ENCODE measurements around the gene ODC1. TPM values are rescaled to one million over a fixed set of nuclear protein-coding genes. Genes with fewer than 3 reads are reported as not detected.

The ODC1 gene
- total and polyA plus RNA-seq, 12 donors, result 6.4 to 204 (median 23.1) TPM

DNA sequence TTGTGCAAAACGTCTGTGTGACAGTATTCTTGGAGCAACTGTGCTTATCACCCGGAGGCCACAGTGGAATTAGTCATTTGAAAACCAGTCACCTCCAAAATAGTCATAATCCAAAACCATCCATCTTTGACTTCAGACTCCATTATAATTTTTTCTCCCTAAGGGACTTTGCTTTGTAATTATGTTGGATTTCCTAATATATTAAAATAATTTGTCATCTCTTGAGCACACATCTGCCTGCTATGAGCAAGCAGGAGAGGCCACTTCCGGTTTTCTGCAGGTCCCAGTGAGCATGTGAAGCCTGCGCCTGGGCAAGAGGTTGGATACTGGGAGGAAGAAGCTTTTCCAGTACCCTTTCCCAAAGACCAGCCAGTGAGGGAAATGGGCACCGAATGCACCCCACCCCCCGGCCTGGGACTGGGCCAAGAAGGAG lies 57.7 kb downstream of the ODC1 start:
- H3K27me3 ChIP-seq, result no peaks in the 10 kb centered on the region
- intact Hi-C loops (cut with DNase I), result no loop called here
- H3K4me1 ChIP-seq (replicated peaks in 1 of 2), result peaks cover 0 to 34% of the 10 kb centered on the region in 2 donors
- H3K4me3 ChIP-seq, result no peak overlapping the region
- WGBS, 4 donors, result 42 to 49% (median 47%) methylated on average over 5 to 6 of the region's 6 CpGs
- H3K36me3 ChIP-seq (replicated peaks in 1 of 2), result no peaks in the 10 kb centered on the region
- no peak for TF ChIP-seq POLR2A (IDR thresholded peaks at IDR 0.05)
- TF ChIP-seq, protein P1, sequence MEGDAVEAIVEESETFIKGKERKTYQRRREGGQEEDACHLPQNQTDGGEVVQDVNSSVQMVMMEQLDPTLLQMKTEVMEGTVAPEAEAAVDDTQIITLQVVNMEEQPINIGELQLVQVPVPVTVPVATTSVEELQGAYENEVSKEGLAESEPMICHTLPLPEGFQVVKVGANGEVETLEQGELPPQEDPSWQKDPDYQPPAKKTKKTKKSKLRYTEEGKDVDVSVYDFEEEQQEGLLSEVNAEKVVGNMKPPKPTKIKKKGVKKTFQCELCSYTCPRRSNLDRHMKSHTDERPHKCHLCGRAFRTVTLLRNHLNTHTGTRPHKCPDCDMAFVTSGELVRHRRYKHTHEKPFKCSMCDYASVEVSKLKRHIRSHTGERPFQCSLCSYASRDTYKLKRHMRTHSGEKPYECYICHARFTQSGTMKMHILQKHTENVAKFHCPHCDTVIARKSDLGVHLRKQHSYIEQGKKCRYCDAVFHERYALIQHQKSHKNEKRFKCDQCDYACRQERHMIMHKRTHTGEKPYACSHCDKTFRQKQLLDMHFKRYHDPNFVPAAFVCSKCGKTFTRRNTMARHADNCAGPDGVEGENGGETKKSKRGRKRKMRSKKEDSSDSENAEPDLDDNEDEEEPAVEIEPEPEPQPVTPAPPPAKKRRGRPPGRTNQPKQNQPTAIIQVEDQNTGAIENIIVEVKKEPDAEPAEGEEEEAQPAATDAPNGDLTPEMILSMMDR (IDR thresholded peaks at IDR 0.05), result no peak
- H3K27ac ChIP-seq, result peak overlapping the region in 3 of 5 donors; percentile 33 to 53 (median 34)
- DNase-seq, result peak in 2 of 7 donors; percentile 47 to 49
- H3K9me3 ChIP-seq (replicated peaks in 1 of 3), result no peaks in the 10 kb centered on the region

Small RNA genes lying within 50 kb of the gene (small RNA-seq; reads per million reads assigned to genes)
- gene SNORA80B, result 1.6 to 3.2 reads per million in 2 donors

Other genes starting within 250 kb of the ODC1 start
- gene HPCAL1, start 145.4 kb downstream of the ODC1 start, total RNA-seq, result 100 to 1,000 TPM in 1 of 9 donors, 10 to 100 TPM in 8; 17.4 to 118 (median 74.1) TPM
- gene HPCAL1, start 145.4 kb downstream of the ODC1 start, polyA plus RNA-seq, result 10 to 100 TPM; 43.0 to 58.2 (median 45.9) TPM
- gene NOL10, start 241.6 kb upstream of the ODC1 start, total RNA-seq, result 10 to 100 TPM; 16.7 to 46.8 (median 27.0) TPM
- 10 to 100 TPM; 10.3 to 55.6 (median 13.8) TPM for gene NOL10, start 241.6 kb upstream of the ODC1 start, polyA plus RNA-seq